Neuron (in vitro differentiated cells): ENCODE measurements around the gene USP14.

Source experiments
- H2AFZ ChIP-seq: one replicate; pipeline ENCODE4 v1.6.1; 2013; ENCODE audit warnings: low read depth, mild to moderate bottlenecking, inconsistent platforms, low read length, moderate library complexity
- H3K27me3 ChIP-seq: one replicate; pipeline ENCODE4 v1.6.1; 2013; ENCODE audit warnings: low read length; ENCODE audit not compliant: insufficient read depth
- H3K36me3 ChIP-seq: one replicate; pipeline ENCODE4 v1.6.1; 2013; ENCODE audit warnings: low read length; ENCODE audit not compliant: insufficient read depth
- H3K4me1 ChIP-seq: one replicate; pipeline ENCODE4 v1.6.1; 2013; ENCODE audit warnings: low read length; ENCODE audit not compliant: insufficient read depth
- H3K4me3 ChIP-seq: 2 replicates; pipeline ENCODE4 v1.5.1; 2013; ENCODE audit warnings: mild to moderate bottlenecking, low read length, moderate library complexity
- H3K9me3 ChIP-seq: one replicate; pipeline ENCODE4 v1.6.1; 2013; ENCODE audit warnings: low read length

USP14 gene

DNA sequence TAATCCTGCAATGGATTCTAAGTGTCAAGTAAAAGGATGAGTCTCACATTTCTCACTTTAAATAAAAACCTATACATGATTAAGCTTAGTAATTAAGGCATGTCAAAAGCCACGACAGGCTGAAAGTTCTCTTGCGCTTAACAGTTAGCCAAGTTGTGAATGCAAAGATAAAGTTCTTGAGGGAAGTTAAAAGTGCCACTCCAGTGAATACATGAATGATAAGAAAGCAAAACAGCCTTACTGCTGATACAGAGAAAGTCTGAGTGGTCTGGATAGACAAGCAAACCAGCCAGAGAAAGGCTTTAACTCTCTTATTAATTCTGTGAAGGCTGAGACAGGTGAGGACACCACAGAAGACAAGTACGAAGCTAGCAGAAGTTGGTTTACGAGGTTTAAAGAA, 96.8 kb downstream of the USP14 start:
- no peaks in the 10 kb centered on the region for H3K4me1 ChIP-seq
- no peak overlapping the region for H2AFZ ChIP-seq
- no peaks in the 10 kb centered on the region for H3K27me3 ChIP-seq
- H3K9me3 ChIP-seq, result no peaks in the 10 kb centered on the region
- peaks cover 93% of the 10 kb centered on the region for H3K36me3 ChIP-seq
- no peak overlapping the region for H3K4me3 ChIP-seq

DNA sequence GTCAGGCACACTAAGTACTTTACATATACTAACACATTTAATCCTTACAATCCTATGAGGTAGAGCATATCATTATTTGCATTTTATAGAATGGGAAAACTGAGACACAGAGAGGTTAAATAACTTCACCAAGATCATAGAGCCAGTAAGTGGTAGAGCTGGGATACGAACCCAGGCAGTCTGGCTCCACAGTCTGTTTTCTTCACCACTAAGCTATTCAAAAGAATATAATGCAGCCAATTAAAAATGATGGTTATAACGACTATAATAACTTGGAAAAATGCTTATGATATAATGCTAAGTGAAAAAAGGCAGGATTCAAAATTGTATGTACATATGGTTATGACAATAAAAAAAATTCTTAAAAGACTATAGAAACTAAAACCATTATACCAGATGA, 102.2 kb downstream of the USP14 start:
- no peak overlapping the region for H2AFZ ChIP-seq
- no peaks in the 10 kb centered on the region for H3K4me1 ChIP-seq
- no peaks in the 10 kb centered on the region for H3K27me3 ChIP-seq
- no peaks in the 10 kb centered on the region for H3K9me3 ChIP-seq
- H3K36me3 ChIP-seq, result peaks cover 86% of the 10 kb centered on the region
- no peak overlapping the region for H3K4me3 ChIP-seq

DNA sequence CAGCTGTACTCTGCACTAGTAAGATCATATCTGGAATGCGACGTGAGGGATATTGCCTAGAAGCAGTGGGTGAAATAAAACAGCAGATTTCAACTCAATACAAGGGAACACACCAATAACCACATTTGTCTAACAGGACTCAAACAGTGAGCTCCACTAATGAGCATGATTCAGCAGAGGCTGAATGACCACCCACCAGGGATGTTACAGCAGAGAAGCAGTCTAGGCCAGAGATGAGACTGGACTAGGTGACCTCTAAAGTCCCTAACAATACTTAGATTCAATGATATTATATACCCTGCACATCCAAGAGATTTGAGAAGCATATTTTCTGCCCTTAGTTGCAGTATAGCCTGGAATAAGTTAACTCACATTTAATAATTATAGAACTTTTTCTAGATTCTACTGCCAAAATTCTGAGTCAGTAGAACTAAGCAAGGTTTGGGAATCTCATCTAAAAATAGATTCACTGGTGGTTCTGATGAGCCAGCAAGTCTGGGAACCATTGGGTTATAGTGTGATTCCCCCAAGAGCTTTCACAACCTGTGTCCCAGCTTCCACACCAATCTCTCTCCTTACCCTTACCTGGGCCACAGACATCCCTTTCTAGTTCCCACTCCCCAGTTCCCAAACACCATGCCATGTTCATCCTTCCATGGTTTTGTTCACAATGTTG, 103.2 kb downstream of the USP14 start:
- Histone ChIP-seq H3K36me3 (peaks cover 80% of the 10 kb centered on the region), H3K4me1 (no peaks in the 10 kb centered on the region), H3K4me3 (no peak overlapping the region), H3K27me3 (no peaks in the 10 kb centered on the region), H3K9me3 (no peaks in the 10 kb centered on the region), H2AFZ (no peak overlapping the region)
